Mucosa of rectum (tissue), 2 donors: Measurements from ENCODE around the gene BICDL1.

Experiments used
- H3K27ac ChIP-seq, 2 donors: one replicate each; pipeline ENCODE4 v1.7.0; 2013; ENCODE audit warnings: inconsistent platforms in 2 of 2, low read depth in 2 of 2, low read length in 2 of 2
- H3K27me3 ChIP-seq, 2 donors: one replicate each; pipeline ENCODE4 v1.7.0; 2013; ENCODE audit warnings: low read length in 2 of 2; ENCODE audit not compliant: control insufficient read depth in 2 of 2, insufficient read depth in 2 of 2
- H3K36me3 ChIP-seq, 2 donors: one replicate each; pipeline ENCODE4 v1.7.0; 2013; ENCODE audit warnings: low read length in 2 of 2; ENCODE audit not compliant: control insufficient read depth in 2 of 2, insufficient read depth in 2 of 2
- H3K4me1 ChIP-seq, 2 donors: one replicate each; pipeline ENCODE4 v1.7.0; 2013; ENCODE audit warnings: low read length in 2 of 2, mild to moderate bottlenecking in 1 of 2; ENCODE audit not compliant: control insufficient read depth in 2 of 2, insufficient read depth in 2 of 2
- H3K4me3 ChIP-seq, 2 donors: one replicate each; pipeline ENCODE4 v1.7.0; 2013; ENCODE audit warnings: low read length in 2 of 2
- H3K9ac ChIP-seq, 2 donors: one replicate each; pipeline ENCODE4 v1.7.0; 2013; ENCODE audit warnings: low read length in 2 of 2, low read depth in 1 of 2, mild to moderate bottlenecking in 1 of 2
- H3K9me3 ChIP-seq, 2 donors: one replicate each; pipeline ENCODE4 v1.7.0; 2013; ENCODE audit warnings: low read length in 2 of 2; ENCODE audit not compliant: control insufficient read depth in 2 of 2
- donor health status: healthy.
- donor health status: Normal muscosa, but diverticular disease.

Gene BICDL1

DNA sequence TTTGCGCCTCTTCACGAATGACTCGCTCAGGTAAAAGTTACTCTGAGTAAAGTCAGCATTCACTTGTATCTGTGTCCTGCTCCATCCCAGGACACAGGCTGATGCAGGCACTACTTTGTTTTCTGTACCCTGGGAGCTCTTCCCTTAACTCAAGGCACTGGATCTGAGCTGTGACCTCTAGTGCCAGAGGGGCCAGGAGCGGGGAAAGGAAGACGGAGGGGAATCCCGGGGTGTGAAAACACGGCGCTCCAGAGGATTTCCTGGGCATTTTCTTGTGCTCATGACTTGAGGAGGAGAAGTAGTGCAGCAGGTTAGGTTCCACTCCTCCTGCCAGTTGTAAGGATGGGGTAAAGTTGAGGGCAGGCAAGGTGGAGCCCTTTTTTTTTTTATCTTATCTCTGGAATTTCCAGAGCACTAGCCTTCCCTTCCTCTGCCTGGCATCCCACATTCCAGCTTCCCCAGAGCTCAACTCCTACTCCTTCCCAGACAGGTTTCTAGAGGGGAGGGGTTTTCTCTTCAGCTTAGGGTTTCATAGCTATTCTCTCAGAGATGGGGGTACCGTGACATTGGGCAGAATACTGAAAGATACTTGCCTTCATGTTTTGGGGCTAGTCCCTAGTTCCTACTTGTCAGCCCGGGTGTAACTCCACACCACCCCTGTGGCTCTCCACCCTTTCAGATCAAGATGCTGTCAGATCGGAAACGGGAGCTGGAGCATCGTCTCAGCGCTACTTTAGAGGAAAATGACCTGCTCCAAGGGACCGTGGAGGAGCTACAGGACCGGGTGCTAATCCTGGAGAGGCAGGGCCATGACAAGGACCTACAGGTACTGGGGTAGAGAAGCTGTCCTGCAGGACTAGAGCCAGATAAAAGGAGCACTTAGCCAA is 75.3 kb downstream of the BICDL1 start:
- Histone ChIP-seq H3K4me1 (no peaks in the 10 kb centered on the region), H3K27ac (no peak overlapping the region), H3K9ac (no peak overlapping the region), H3K27me3 (no peaks in the 10 kb centered on the region), H3K4me3 (no peak overlapping the region), H3K9me3 (no peaks in the 10 kb centered on the region), H3K36me3 (no peaks in the 10 kb centered on the region)

DNA sequence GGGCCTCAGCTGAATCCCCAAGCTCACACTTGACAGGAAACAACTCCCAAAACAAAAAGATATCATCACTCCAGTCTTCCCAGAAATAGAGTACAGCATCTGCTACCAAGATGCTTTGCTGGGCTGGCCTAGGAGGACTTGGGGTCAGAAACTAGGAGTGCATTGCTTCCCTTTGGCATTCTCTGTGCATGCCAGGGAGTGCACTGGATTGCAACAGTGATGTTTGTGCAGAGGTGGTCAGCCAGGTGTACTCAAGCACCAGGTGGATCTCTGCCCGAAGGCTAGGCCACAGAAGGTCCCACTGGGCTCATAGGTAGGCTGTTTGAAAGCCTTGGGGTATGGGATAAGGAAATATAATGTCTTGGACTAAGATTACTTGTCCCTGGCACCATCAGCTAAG is 76.4 kb downstream of the BICDL1 start:
- Histone ChIP-seq H3K9ac (no peak overlapping the region), H3K27me3 (no peaks in the 10 kb centered on the region), H3K4me3 (no peak overlapping the region), H3K4me1 (no peaks in the 10 kb centered on the region), H3K36me3 (no peaks in the 10 kb centered on the region), H3K27ac (no peak overlapping the region), H3K9me3 (no peaks in the 10 kb centered on the region)

DNA sequence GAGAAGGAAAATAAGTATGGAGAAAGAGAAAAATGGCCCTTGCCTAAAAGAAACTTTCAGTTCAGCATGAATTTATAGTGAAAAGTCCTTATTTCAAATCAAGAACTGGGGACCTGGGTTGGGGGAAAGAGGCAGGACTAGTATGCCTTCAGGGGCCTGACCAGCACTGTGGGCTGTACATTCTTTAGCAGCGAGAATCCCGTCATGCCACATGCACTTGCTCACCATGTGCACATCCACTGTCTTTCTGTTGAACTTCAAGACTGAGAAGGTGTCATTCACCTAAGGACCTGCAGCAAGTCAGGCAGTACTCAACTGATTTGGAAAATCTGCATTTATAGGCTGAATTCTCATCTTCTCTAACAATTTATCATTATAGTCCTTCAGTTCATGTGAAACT is 77.3 kb downstream of the BICDL1 start:
- no peaks in the 10 kb centered on the region for H3K27me3 ChIP-seq
- no peak overlapping the region for H3K27ac ChIP-seq
- H3K36me3 ChIP-seq = no peaks in the 10 kb centered on the region
- H3K4me3 ChIP-seq = no peak overlapping the region
- H3K9ac ChIP-seq = no peak overlapping the region
- no peaks in the 10 kb centered on the region for H3K9me3 ChIP-seq
- no peaks in the 10 kb centered on the region for H3K4me1 ChIP-seq

DNA sequence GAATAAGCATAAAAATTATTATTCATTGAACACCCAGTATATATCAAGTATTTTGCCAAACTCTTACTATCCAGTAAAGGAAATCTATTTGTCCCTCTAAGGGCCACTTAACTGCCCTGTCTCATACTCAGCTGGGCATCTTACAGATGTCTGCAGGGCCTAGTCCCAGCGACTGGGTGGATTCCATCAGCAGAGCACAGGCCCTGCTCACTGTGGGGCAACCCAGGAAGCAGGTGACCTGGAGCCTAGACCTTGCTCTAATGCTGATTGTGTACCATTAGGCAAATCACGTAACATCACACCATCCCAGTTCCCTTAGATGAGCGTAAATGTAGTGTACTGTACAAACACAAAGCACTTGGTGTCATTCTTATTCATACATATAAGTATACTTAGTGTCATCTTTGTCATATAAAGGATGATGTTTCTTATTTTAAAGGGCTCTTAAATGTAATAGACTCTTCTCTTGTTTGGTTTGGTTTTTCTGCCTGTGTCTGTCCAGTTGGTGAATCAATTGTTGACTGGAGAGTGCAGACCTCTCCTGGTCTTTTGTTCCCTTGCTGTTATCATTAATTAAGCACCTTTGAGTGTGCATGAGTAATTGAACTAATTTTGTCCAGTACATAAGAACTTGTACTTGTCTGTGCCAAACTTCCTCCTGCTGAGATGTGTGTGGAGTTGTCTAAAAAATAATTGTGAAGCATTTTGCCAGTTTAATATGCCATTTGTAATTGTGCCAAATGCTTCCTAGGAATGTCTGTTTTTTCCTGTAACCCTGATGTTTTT is 78.2 kb downstream of the BICDL1 start:
- no peak overlapping the region for H3K9ac ChIP-seq
- H3K9me3 ChIP-seq = no peaks in the 10 kb centered on the region
- no peaks in the 10 kb centered on the region for H3K27me3 ChIP-seq
- H3K4me1 ChIP-seq = no peaks in the 10 kb centered on the region
- no peaks in the 10 kb centered on the region for H3K36me3 ChIP-seq
- no peak overlapping the region for H3K27ac ChIP-seq
- no peak overlapping the region for H3K4me3 ChIP-seq

DNA sequence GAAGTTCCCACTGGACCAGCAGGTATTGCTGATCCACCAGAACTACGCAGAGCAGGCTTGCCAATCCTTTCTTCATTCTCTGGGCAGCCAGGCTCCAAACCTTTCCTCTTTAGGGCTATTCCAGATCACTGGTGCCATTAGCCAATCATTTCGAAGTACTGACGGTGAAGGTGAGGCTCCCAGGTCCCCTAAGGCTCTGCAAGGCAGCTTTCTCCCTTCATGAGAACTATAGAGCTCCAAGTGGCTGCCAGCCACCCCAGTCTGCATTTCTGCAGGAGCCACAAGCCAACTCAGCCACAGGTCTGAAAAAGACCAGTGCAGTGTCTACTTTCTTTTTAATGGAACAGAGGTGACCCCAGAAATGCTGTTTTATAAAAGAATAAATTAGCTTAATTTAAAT is 78.9 kb downstream of the BICDL1 start:
- Histone ChIP-seq H3K4me3 (no peak overlapping the region), H3K9ac (no peak overlapping the region), H3K36me3 (no peaks in the 10 kb centered on the region), H3K27ac (no peak overlapping the region), H3K4me1 (no peaks in the 10 kb centered on the region), H3K27me3 (no peaks in the 10 kb centered on the region), H3K9me3 (no peaks in the 10 kb centered on the region)

DNA sequence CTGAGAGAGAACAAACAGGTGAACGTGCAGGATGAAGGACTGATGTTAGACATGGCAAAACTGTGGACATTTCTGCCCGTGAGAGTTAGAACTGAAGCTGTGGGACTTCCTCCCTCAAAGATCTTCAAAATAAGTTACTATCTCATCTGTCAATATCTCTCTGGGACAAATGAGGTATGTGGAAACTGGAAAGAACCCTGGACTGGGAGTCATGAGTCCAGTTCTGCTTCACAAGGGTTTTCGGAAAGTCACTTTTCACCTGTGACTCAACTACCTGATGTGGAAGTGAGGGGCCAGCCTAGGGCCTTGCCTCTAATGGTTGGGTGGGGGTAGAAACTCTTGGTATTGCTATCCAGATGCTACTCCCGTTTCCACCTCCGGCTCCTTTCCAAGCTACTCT is 80.2 kb downstream of the BICDL1 start:
- no peaks in the 10 kb centered on the region for H3K4me1 ChIP-seq
- H3K9ac ChIP-seq = no peak overlapping the region
- no peak overlapping the region for H3K4me3 ChIP-seq
- H3K36me3 ChIP-seq = no peaks in the 10 kb centered on the region
- no peaks in the 10 kb centered on the region for H3K27me3 ChIP-seq
- H3K27ac ChIP-seq = no peak overlapping the region
- no peaks in the 10 kb centered on the region for H3K9me3 ChIP-seq

DNA sequence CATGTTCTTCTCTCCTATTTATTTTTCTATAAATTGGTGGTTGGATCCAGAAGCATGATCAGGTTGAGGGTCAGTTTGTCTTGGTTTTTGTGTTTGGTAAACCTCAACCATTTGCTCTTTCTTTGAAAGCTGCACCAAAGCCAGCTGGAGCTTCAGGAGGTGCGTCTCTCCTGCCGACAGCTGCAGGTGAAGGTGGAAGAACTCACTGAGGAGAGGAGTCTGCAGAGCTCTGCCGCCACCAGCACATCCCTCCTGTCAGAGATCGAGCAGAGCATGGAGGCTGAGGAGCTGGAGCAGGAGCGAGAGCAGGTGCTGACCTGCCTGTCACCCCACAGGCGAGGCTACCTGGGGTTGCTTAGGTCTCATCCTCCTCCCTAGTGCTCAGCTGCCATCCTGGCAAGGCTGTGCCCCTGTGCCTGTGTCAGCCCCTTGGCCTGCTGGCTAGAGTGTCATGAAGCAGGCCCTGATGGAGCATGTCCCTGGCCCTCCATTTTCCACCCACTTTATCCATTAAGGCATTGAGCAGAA is 82.5 kb downstream of the BICDL1 start:
- H3K27ac ChIP-seq = no peak overlapping the region
- no peak overlapping the region for H3K9ac ChIP-seq
- no peak overlapping the region for H3K4me3 ChIP-seq
- no peaks in the 10 kb centered on the region for H3K4me1 ChIP-seq
- H3K27me3 ChIP-seq = no peaks in the 10 kb centered on the region
- no peaks in the 10 kb centered on the region for H3K36me3 ChIP-seq
- H3K9me3 ChIP-seq = no peaks in the 10 kb centered on the region

DNA sequence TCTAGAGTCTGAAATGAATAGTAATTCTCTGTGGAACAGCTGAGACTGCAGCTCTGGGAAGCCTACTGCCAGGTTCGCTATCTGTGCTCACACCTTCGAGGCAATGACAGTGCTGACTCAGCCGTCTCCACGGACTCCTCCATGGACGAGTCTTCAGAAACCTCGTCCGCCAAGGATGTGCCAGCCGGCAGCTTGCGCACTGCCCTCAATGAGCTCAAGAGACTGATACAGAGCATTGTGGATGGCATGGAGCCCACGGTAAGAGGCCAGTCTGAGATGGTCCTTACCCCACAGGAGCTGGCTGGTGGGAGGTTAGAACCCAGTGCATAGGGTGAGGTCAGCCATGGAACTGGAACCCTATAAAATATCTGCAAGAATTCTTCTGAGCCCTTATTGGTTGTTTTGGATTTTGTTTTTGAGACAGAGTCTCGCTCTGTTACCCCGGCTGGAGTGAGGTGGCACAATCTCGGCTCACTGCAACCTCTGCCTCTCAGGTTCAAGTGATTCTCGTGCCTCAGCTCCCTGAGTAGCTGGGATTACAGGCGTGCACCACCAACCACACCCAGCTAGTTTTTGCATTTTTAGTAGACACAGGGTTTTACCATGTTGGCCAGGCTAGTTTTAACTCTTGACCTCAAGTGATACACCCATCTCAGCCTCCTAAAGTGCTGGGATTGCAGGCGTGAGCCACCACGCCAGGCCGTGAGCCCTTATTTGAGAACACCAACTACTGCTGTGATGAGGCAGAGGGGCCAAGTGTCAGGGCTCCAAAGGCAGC is 83.6 kb downstream of the BICDL1 start:
- Histone ChIP-seq H3K27me3 (no peaks in the 10 kb centered on the region), H3K36me3 (no peaks in the 10 kb centered on the region), H3K4me1 (no peaks in the 10 kb centered on the region), H3K4me3 (no peak overlapping the region), H3K9me3 (no peaks in the 10 kb centered on the region), H3K27ac (no peak overlapping the region), H3K9ac (no peak overlapping the region)

DNA sequence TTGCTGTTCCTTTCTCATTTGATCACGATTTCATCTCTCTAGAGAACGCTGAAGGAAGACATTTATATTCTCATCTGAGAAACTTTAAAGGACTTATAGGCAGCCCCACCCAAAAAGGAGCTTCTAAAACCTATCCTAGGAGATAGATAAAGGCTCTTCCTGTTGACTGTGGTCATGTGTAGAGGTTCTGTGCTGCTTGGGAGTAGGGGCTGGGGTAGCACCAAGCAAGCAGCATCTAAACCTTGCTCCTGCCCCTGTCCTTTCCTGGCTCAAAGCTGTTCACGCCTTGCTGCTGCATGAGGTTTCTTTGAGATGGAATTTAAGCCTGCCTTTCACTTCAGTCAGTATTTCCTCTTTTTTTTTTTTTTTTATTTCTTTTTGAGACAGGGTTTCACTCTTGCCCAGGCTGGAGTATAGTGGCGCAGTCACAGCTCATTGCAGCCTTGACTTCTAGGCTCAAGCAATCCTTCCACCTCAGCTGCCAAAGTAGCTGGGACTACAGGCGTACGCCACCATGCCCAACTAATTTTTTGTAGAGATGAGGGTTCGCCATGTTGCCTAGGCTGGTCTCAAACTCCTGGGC is 86.1 kb downstream of the BICDL1 start:
- Histone ChIP-seq H3K27ac (no peak overlapping the region), H3K36me3 (no peaks in the 10 kb centered on the region), H3K9me3 (no peaks in the 10 kb centered on the region), H3K4me1 (peaks cover 3 to 12% of the 10 kb centered on the region in 2 donors), H3K27me3 (no peaks in the 10 kb centered on the region), H3K9ac (no peak overlapping the region), H3K4me3 (no peak overlapping the region)
